ENCODE measurements around the gene TIFAB.

The TIFAB gene

GRCh38 chr5:135430135-135430437 is 22.1 kb downstream of the TIFAB start:
- Mint-ChIP-seq H3K4me1 (peaks cover 3% of the 10 kb centered on the region), H3K27ac (no peak overlapping the region), H3K27me3 (peaks cover 6% of the 10 kb centered on the region), H3K4me3 (no peak overlapping the region), H3K9me3 (peaks cover 5% of the 10 kb centered on the region), H3K36me3 (no peaks in the 10 kb centered on the region)

- Mint-ChIP-seq H3K4me1 (peaks cover 3% of the 10 kb centered on the region), H3K4me3 (no peak overlapping the region), H3K36me3 (no peaks in the 10 kb centered on the region), H3K27ac (no peak overlapping the region), H3K9me3 (peaks cover 5% of the 10 kb centered on the region), H3K27me3 (peaks cover 2% of the 10 kb centered on the region)
These were observed 22.6 kb downstream of the TIFAB start for GRCh38 chr5:135429301-135430134.

GRCh38 chr5:135428586-135428985 is 23.6 kb downstream of the TIFAB start:
- H3K36me3 Mint-ChIP-seq = no peaks in the 10 kb centered on the region
- peaks cover 3% of the 10 kb centered on the region for H3K4me1 Mint-ChIP-seq
- H3K27ac Mint-ChIP-seq = no peak overlapping the region
- H3K9me3 Mint-ChIP-seq = peaks cover 5% of the 10 kb centered on the region
- no peak overlapping the region for H3K4me3 Mint-ChIP-seq
- peaks cover 5% of the 10 kb centered on the region for H3K27me3 Mint-ChIP-seq

- no peaks in the 10 kb centered on the region for H3K36me3 Mint-ChIP-seq
- peaks cover 5% of the 10 kb centered on the region for H3K9me3 Mint-ChIP-seq
- H3K4me1 Mint-ChIP-seq = peaks cover 3% of the 10 kb centered on the region
- peaks cover 9% of the 10 kb centered on the region for H3K27me3 Mint-ChIP-seq
- no peak overlapping the region for H3K27ac Mint-ChIP-seq
- H3K4me3 Mint-ChIP-seq = no peak overlapping the region
These were observed 25.8 kb downstream of the TIFAB start for GRCh38 chr5:135426102-135427082.

GRCh38 chr5:135425641-135426040 is 26.5 kb downstream of the TIFAB start:
- Mint-ChIP-seq H3K27ac (no peak overlapping the region), H3K4me3 (no peak overlapping the region), H3K4me1 (peaks cover 3% of the 10 kb centered on the region), H3K27me3 (peaks cover 12% of the 10 kb centered on the region), H3K9me3 (peaks cover 5% of the 10 kb centered on the region), H3K36me3 (no peaks in the 10 kb centered on the region)

GRCh38 chr5:135423846-135424168 is 28.3 kb downstream of the TIFAB start:
- Mint-ChIP-seq H3K27ac (no peak overlapping the region), H3K4me3 (no peak overlapping the region), H3K4me1 (peaks cover 3% of the 10 kb centered on the region), H3K9me3 (peaks cover 12% of the 10 kb centered on the region), H3K27me3 (peaks cover 20% of the 10 kb centered on the region), H3K36me3 (peaks cover 7% of the 10 kb centered on the region)

GRCh38 chr5:135423146-135423845 is 28.9 kb downstream of the TIFAB start:
- Mint-ChIP-seq H3K4me1 (peaks cover 3% of the 10 kb centered on the region), H3K9me3 (peaks cover 9% of the 10 kb centered on the region), H3K36me3 (peaks cover 7% of the 10 kb centered on the region), H3K27me3 (peaks cover 23% of the 10 kb centered on the region), H3K4me3 (no peak overlapping the region), H3K27ac (no peak overlapping the region)

GRCh38 chr5:135422419-135422818 is 29.7 kb downstream of the TIFAB start:
- H3K27me3 Mint-ChIP-seq = peaks cover 24% of the 10 kb centered on the region
- H3K9me3 Mint-ChIP-seq = peaks cover 9% of the 10 kb centered on the region
- H3K4me1 Mint-ChIP-seq = peaks cover 3% of the 10 kb centered on the region
- H3K4me3 Mint-ChIP-seq = no peak overlapping the region
- no peak overlapping the region for H3K27ac Mint-ChIP-seq
- H3K36me3 Mint-ChIP-seq = peaks cover 7% of the 10 kb centered on the region

- no peaks in the 10 kb centered on the region for H3K4me1 Mint-ChIP-seq
- H3K27me3 Mint-ChIP-seq = peaks cover 21% of the 10 kb centered on the region
- H3K36me3 Mint-ChIP-seq = peaks cover 7% of the 10 kb centered on the region
- peaks cover 9% of the 10 kb centered on the region for H3K9me3 Mint-ChIP-seq
- no peak overlapping the region for H3K27ac Mint-ChIP-seq
- H3K4me3 Mint-ChIP-seq = no peak overlapping the region
These were observed 35.1 kb downstream of the TIFAB start for GRCh38 chr5:135417083-135417482.

GRCh38 chr5:135405082-135405481 is 47.1 kb downstream of the TIFAB start:
- H3K4me3 Mint-ChIP-seq = no peak overlapping the region
- H3K4me1 Mint-ChIP-seq = peaks cover 6% of the 10 kb centered on the region
- peaks cover 4% of the 10 kb centered on the region for H3K9me3 Mint-ChIP-seq
- peaks cover 2% of the 10 kb centered on the region for H3K27me3 Mint-ChIP-seq
- H3K36me3 Mint-ChIP-seq = peaks cover 2% of the 10 kb centered on the region
- H3K27ac Mint-ChIP-seq = no peak overlapping the region

- no peak overlapping the region for H3K4me3 Mint-ChIP-seq
These were observed 50.1 kb downstream of the TIFAB start for GRCh38 chr5:135402031-135402430.

GRCh38 chr5:135400866-135401265 is 51.3 kb downstream of the TIFAB start:
- peak overlapping the region; percentile 24 for H3K4me3 Mint-ChIP-seq
- peak overlapping the region; percentile 85 for H3K27ac Mint-ChIP-seq
- H3K4me1 Mint-ChIP-seq = peaks cover 36% of the 10 kb centered on the region
- no peaks in the 10 kb centered on the region for H3K36me3 Mint-ChIP-seq
- H3K27me3 Mint-ChIP-seq = peaks cover 2% of the 10 kb centered on the region
- peaks cover 4% of the 10 kb centered on the region for H3K9me3 Mint-ChIP-seq

More at GRCh38 chr5:135402031-135402430, 50.1 kb downstream of the TIFAB start:
- Mint-ChIP-seq H3K27me3 (peaks cover 2% of the 10 kb centered on the region), H3K9me3 (peaks cover 4% of the 10 kb centered on the region), H3K27ac (no peak overlapping the region), H3K36me3 (no peaks in the 10 kb centered on the region), H3K4me1 (peaks cover 25% of the 10 kb centered on the region)

GRCh38 chr5:135399794-135400542 is 52.2 kb downstream of the TIFAB start:
- Mint-ChIP-seq H3K4me3 (peak overlapping the region; percentile 91), H3K9me3 (peaks cover under 1% of the 10 kb centered on the region), H3K4me1 (peaks cover 45% of the 10 kb centered on the region), H3K27ac (peak overlapping the region; percentile 94), H3K36me3 (no peaks in the 10 kb centered on the region), H3K27me3 (peaks cover under 1% of the 10 kb centered on the region)

GRCh38 chr5:135398855-135399793 is 53.0 kb downstream of the TIFAB start, which contains the start of gene MACROH2A1:
TSS of gene MACROH2A1 (minus strand) at chr5:135399231. CDS start at chr5:135389093, 10,138 bp downstream.
- Mint-ChIP-seq H3K27ac (peak within 1 kb of the TSS; percentile 94), H3K4me3 (peak within 1 kb of the TSS; percentile 91), H3K9me3 (no peaks in the 10 kb centered on the region), H3K27me3 (no peaks in the 10 kb centered on the region), H3K4me1 (peaks cover 53% of the 10 kb centered on the region), H3K36me3 (no peaks in the 10 kb centered on the region)
